ENCODE data around the gene LPP. TPM values are rescaled to one million over a fixed set of nuclear protein-coding genes. Genes with fewer than 3 reads are reported as not detected.
"Not testable (repeated sequence)": the region's sequence is repeated elsewhere in the genome, so short reads cannot be mapped to it uniquely, and the experiment has no call there.

LPP gene
- total RNA-seq, 1 donor: 92.1 TPM

GRCh38 chr3:188417766-188418165 is 263.8 kb downstream of the LPP start:
- no peak overlapping the region for H3K4me3 ChIP-seq (ENCODE audit: low read depth, low read length)
- no peak for TF ChIP-seq CTCF (IDR thresholded peaks at IDR 0.05; ENCODE audit: insufficient read depth, low read length)
- DNase-seq (ENCODE audit: low read depth): no peak

GRCh38 chr3:188421151-188421821 is 267.3 kb downstream of the LPP start:
- peak; percentile 93 for DNase-seq (ENCODE audit: low read depth)
- no peak for TF ChIP-seq CTCF (IDR thresholded peaks at IDR 0.05; ENCODE audit: insufficient read depth, low read length)
- H3K4me3 ChIP-seq (ENCODE audit: low read depth, low read length): no peak overlapping the region

GRCh38 chr3:188421836-188422540 is 268.0 kb downstream of the LPP start:
- no peak overlapping the region for H3K4me3 ChIP-seq (ENCODE audit: low read depth, low read length)
- no peak for TF ChIP-seq CTCF (IDR thresholded peaks at IDR 0.05; ENCODE audit: insufficient read depth, low read length)
- no peak for DNase-seq (ENCODE audit: low read depth)

GRCh38 chr3:188427981-188428380 is 274.0 kb downstream of the LPP start:
- H3K4me3 ChIP-seq (ENCODE audit: low read depth, low read length); DNase-seq (ENCODE audit: low read depth): not testable (repeated sequence)

- no peak overlapping the region for H3K4me3 ChIP-seq (ENCODE audit: low read depth, low read length)
- no peak for DNase-seq (ENCODE audit: low read depth)
- no peak for TF ChIP-seq CTCF (IDR thresholded peaks at IDR 0.05; ENCODE audit: insufficient read depth, low read length)
Observed at GRCh38 chr3:188431040-188431439, 277.1 kb downstream of the LPP start.

GRCh38 chr3:188431553-188431952 is 277.6 kb downstream of the LPP start:
- no peak for TF ChIP-seq CTCF (IDR thresholded peaks at IDR 0.05; ENCODE audit: insufficient read depth, low read length)
- DNase-seq (ENCODE audit: low read depth): peak; percentile 71

GRCh38 chr3:188432802-188433520 is 279.0 kb downstream of the LPP start:
- no peak overlapping the region for H3K4me3 ChIP-seq (ENCODE audit: low read depth, low read length)
- DNase-seq (ENCODE audit: low read depth): peak; percentile 84
- TF ChIP-seq CTCF (IDR thresholded peaks at IDR 0.05; ENCODE audit: insufficient read depth, low read length): no peak

More at GRCh38 chr3:188431553-188431952, 277.6 kb downstream of the LPP start:
- no peak overlapping the region for H3K4me3 ChIP-seq (ENCODE audit: low read depth, low read length)

All from fibroblast of the aortic adventitia (primary cell).